ENCODE results near the gene PRDM2. TPM values are rescaled to one million over a fixed set of nuclear protein-coding genes. Genes with fewer than 3 reads are reported as not detected.

The PRDM2 gene
- total and polyA plus RNA-seq, 2 experiments from 2014 or later = 19.1 to 26.0 TPM

DNA sequence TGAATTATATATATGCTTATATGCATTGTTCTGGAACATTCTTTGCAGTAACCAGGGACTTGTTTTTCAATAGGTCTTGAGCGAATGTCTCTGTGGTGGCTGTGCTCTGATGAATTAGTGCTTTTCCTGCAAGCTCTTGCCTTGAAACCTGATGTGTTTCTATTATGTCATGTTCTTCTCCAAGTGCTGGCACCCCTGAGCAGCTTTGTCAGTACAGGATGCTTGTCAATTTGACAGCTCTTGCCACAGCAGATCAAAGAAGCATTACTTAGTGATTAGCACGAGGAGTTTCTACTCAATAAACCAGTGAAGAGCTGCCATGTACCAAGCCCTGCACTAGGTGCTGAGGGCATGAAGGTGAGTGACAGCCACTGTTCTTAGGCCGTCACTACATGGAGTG is 171.9 kb downstream of the PRDM2 start:
- TF ChIP-seq, protein P1, sequence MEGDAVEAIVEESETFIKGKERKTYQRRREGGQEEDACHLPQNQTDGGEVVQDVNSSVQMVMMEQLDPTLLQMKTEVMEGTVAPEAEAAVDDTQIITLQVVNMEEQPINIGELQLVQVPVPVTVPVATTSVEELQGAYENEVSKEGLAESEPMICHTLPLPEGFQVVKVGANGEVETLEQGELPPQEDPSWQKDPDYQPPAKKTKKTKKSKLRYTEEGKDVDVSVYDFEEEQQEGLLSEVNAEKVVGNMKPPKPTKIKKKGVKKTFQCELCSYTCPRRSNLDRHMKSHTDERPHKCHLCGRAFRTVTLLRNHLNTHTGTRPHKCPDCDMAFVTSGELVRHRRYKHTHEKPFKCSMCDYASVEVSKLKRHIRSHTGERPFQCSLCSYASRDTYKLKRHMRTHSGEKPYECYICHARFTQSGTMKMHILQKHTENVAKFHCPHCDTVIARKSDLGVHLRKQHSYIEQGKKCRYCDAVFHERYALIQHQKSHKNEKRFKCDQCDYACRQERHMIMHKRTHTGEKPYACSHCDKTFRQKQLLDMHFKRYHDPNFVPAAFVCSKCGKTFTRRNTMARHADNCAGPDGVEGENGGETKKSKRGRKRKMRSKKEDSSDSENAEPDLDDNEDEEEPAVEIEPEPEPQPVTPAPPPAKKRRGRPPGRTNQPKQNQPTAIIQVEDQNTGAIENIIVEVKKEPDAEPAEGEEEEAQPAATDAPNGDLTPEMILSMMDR (IDR thresholded peaks at IDR 0.05; ENCODE audit: low read depth, low read length) = no peak
- no peaks in the 10 kb centered on the region for H3K4me1 ChIP-seq (ENCODE audit: low read depth)
- H3K27me3 ChIP-seq = no peaks in the 10 kb centered on the region
- no peak overlapping the region for H3K4me3 ChIP-seq
- no peak overlapping the region for H3K27ac ChIP-seq
- H3K36me3 ChIP-seq = no peaks in the 10 kb centered on the region
- DNase-seq (ENCODE audit: low read depth in 1 of 2, low spot score in 1 of 2) = no peak
- H3K9me3 ChIP-seq (ENCODE audit: low read depth) = no peaks in the 10 kb centered on the region

DNA sequence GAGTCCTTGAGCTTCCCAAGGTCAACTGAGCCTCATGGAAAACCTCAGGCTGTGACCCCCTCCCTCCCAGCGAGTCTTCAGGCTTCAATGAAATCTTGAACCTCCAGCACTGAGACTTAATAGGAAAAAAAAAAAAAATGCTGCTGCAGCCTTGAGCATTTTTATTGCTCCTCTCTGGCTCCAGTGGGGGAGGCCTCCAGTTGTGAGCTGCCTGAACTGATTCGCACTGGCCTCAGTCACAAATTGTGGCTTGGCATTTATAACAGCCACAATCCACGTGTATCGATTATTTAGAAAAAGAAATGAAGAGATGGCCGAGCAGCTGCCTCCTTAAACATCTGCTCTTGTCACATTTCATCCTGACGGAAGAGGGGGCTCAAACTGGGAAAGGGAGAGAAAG is 173.0 kb downstream of the PRDM2 start:
- no peak overlapping the region for H3K27ac ChIP-seq
- H3K27me3 ChIP-seq = no peaks in the 10 kb centered on the region

More for the DNA sequence above, 173.0 kb downstream of the PRDM2 start:
- TF ChIP-seq, protein P1 (IDR thresholded peaks at IDR 0.05; ENCODE audit: low read depth, low read length) = no peak
- Histone ChIP-seq H3K4me3 (no peak overlapping the region), H3K36me3 (no peaks in the 10 kb centered on the region), H3K4me1 (ENCODE audit: low read depth) (no peaks in the 10 kb centered on the region), H3K9me3 (ENCODE audit: low read depth) (no peaks in the 10 kb centered on the region)
- DNase-seq (ENCODE audit: low read depth in 1 of 2, low spot score in 1 of 2) = no peak

Other genes starting within 250 kb of the PRDM2 start
- not detected in 2 replicates for gene LRRC38, start 186.2 kb upstream of the PRDM2 start, total RNA-seq
- 0.42 TPM in 1 of 2 replicates, not detected in the other for gene LRRC38, start 186.2 kb upstream of the PRDM2 start, polyA plus RNA-seq
- gene PDPN, start 116.4 kb upstream of the PRDM2 start, total RNA-seq = 13.8 and 22.8 TPM in 2 replicates
- 13.0 and 24.9 TPM in 2 replicates for gene PDPN, start 116.4 kb upstream of the PRDM2 start, polyA plus RNA-seq